GM19099 (cell line): Measurements from ENCODE around the gene NR1H4.

Experiments
- POLR2A ChIP-seq: IDR thresholded peaks from 3 replicates; pipeline ENCODE4 v1.6.1; 2011; ENCODE audit warnings: low read depth; ENCODE audit not compliant: insufficient read length; ENCODE audit errors: extremely low read depth

The NR1H4 gene

DNA sequence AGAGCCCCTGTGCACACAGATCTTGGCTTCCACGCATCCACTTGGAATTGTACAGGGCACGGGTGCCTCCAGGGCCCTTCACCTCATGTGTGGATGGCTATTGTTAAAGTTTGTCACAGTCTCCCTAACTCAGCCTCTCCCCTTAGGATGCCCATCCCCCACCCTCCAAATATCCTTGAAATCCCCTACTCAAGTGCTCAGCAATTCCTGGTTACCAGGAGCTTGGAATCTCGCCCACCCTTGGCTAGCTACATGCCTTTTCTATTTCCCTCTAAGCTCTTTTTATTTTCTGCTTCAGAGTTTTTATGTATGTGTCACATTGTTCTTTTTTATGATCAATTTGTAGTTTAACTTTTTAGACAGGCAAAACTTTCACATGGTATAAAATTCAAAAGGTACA lies 13.0 kb upstream of the NR1H4 start:
- TF ChIP-seq POLR2A = no peak

DNA sequence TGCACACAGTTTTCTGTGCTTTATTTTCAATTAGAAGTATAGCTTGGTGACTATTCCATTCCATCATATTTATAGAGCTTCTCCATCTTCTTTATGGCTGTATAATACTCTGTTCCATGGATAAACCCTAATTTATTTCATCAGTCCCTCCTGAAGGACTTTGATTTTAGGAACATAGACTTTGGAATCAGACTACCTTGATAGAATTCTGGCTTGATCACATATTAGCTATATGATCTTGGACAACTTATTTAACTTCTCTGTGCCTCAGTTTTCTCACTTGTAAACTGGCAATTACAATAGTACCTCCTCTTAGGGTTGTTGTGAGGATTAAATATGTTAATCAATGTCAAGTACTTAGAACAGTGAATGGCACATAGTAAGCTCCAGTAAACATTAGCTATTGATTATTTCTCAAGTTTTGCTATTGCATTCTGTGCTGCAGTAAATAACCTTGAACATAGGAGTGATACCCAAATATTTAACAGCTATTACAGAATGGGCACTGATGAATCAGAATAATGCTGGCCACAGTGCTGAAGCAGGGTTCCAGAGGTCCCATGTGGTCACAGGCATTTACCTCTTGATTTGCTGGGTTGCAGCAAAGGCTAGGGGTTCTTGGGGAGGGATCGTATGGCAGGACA lies 12.2 kb upstream of the NR1H4 start:
- TF ChIP-seq POLR2A = no peak

DNA sequence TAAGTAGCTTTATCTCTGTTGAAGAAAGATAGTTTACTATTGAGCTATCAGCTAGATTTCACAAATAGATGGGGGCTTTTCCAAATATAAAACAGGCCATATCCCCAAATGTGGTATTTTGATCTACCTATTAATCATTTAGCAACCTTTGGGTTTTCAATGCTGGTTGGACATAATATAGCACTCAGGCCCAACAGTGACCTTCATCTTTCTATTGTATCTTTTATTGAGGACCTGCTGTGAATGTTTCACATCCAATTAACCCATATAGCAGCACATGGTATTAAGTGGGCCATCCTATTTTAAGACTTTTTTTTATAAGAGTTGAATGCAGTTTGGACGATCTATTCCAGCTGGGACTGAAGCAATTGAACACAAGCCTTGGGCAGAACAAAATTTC lies 10.0 kb upstream of the NR1H4 start:
- TF ChIP-seq POLR2A = no peak

DNA sequence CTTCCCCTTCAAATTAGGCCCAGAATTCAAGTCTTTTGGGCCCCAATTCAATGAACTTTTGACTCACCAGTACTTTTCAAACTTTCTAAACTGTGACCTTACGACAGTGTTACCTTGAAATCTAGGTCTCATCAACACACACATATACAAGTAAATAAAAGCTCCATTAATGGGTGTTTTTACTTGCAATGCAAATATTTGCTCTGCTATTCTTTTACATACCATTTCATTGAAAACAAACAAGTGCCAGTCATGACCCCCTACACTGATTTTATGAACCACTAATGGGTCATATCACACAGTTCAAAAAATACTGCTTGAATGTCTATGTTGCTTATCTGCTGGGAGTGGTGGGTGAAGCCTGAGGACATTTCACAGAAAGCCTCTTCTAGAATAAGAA lies 9.1 kb upstream of the NR1H4 start:
- TF ChIP-seq POLR2A = no peak

DNA sequence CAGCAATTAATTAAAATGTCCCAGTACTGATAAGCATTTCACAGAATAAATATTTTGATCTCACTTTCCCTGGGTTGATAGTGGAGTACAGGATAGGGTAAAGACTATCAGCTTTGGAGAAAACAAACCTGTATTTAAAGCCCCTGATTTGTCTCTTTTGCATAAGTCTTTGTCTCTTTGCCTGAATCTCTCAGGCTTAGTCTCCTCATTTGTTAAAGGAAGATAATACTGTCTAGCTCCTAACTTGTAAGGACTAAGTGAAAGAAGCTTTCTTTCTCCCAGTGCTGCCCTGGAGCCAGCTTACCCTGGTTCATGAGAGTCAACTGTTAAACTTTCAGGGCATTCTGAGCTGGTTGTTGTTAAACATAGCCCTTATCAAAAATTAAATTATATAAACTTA lies 5.5 kb upstream of the NR1H4 start:
- TF ChIP-seq POLR2A = no peak

DNA sequence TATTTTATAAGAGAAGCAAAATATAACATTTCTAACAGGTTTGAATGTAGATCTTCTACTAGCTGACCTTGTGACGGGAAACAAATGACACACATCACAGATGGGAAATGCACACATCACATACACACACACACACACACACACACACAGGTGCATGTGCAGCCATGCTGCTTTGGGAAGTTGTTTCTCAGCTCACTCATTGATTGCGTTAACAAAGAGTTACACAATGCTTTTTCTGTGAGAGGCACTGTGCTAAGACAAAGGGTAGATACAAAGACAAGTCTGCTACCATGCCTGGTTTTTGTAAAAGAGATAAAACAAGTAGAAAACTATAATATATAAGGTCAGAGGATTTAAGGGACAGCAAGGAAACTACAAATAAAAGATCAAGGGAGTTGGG lies 1.3 kb upstream of the NR1H4 start:
- no peak for TF ChIP-seq POLR2A

DNA sequence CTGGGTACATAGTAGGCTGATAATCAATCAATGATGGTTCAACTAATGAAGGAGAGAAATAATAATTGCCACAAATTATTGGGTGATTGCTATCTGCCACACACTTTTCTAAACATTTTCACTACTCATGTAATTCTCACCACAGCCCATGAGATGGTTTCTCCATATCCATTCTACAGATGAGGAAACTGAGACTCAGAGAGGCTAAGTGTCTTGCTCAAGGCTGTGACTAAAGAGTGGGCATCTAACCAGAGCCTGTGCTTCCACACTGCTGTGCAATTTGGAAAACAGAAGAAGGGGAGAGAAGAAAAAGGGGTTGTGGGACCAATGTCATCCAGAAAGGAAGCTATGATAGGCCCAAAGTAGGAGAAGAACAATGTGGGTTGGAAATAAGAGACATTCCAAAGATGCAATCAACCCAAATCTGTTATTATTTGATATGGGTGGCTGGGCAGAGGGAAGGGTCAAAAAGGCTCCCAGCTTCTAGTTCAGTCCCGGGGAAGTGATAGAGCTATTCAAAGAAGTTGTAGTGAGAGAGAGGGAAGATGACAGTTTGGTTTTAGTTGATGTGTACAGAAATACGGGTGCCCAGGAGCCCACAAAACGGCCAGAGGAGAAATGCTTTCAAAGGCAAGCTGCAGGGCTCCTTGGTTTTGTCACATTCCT lies 483 bp upstream of the NR1H4 start:
- TF ChIP-seq POLR2A = no peak

DNA sequence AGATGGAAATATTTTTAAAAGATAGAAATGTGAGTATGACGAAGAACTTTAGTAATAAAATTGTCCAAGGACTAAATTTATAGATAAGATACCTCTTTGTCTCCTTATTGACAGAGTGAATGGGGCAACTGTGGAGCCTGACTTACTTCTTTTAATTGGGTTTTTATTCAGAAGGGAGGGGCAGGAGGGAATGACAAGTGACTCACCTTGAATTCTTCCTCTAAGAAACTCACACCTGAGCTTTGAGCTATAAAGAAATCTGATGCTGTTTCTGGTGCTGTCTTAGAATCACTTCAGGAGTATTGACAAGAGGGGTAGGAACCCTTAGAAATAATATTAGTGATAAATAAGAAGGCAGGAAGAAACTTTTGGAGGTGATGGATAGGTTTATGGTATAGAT lies 951 bp downstream of the NR1H4 start:
- no peak for TF ChIP-seq POLR2A

DNA sequence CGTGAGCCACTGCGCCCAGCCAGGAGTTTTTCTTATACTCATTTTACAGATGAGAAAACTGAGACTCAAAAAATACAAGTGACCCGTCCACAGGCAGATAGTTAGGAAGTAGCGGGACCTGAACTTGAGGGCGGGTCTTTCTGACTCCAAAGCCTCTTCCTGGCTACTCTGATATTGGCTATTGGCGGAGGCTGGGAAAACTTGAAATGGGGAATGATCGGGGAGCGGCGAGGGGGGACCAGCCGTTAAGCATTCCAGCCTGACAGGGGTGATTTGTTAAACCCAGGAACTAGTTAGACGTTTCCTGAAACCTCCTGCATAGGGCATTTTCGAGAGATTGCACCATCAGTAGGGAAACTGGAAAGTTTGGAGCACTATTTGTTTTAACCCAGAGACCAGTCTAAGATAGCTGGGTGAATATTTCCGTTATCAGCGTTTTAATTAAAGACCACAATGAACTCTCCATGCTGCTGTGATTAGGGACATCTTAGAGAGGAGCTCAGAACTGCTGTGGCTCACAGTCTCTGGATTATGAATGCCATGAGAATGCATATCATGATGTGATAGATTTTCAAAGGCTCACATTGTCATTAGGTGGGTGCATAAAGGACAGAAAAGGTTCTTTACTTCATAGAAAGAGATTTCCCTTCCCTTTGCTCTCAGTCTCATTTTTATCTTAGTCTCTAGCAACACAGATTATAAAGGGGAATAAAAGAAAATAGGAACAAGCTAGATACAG lies 2.5 kb downstream of the NR1H4 start:
- TF ChIP-seq POLR2A = no peak

DNA sequence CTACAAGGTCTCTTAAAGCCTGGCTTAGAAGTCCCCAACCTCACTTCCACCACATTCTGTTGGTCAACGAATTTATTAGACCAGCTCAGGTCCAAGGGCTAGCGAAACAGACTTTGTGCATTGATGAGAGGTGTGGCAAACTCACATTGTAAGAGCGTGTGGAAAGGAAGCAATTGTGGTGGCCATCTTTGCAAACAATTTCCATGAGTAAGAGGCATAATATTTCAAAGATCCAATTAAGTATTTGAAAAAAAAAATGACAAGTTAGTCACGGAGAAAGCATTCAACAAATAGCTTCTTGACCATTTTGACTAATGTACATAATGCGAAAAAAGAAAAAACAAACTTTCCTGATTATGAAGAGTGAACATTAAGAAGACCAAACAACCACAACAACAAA lies 7.4 kb downstream of the NR1H4 start:
- TF ChIP-seq POLR2A = no peak

DNA sequence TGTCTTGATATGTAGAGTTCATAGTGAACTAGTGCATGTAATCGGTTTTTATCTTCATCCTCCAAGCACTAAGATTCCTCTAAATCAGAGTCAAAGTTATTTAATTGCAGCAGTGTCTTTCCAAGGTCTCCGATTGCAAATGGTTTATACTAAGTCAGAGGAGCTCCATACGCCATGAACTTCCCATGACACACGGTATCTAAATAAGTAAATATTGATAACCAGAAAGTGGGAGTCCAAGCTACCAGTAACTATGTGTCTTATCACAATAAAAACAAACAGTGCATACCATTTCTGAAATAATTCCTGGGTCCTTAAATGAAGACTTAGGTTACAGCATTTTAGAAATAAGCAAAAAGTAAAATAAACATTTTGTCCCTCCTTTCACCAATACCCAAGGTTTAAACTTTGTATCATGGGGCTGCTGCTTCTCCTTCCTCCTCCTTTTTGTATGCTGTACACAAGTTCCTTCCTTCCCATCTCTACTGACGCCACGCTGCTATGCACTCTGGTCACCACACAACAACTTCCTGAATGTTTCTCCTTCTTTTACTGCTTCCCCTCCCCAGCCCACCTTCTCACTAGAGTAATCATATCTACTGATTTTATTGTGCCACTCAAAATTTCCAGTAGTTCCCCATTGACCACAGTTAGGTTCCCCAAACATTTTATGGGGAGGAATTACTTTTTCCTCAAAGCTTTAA lies 10.7 kb downstream of the NR1H4 start:
- TF ChIP-seq POLR2A = no peak

DNA sequence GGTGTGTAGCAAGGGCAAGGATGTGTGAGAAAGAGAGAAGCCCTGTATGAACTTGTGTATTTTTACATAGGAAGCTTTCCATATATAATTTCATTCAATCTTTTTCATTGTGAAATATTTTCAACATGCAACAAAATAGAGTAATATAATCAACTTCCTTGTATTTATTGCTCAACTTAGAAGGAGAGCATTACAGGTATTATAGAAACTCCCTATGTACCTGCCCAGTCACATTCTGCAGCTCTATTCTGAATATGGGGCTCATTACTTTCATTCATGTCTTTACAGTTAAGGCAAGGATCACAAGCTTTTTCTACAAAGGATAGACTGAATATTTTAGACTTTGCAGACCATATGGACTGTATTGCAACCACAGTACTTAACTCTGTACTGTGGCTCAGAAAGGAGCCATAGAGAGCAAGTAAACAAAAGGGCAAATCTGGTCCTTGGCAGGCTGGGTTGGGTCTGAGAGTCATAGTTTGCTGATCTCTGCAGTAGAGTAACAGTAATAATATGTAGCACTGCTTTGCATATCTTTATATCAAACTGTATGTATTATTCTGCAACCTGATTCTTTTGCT lies 11.3 kb downstream of the NR1H4 start:
- no peak for TF ChIP-seq POLR2A

DNA sequence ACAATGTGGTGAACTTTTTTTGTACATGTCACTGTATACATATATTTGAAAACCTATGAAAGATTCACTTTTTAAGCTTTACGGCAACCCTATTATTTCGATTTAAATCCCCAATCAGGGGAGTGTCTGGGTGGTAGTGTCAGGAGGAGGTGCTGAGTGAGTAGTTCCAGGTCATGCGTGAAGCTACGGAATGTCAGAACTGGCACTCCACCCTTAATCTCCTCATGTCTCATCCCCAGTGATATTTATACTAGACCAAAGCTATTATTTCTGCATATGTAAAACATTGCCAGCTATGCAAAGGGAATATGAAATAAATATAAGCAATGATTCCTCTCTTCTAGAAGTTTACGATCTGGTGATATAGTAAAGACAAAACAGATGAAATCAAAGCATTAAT lies 12.3 kb downstream of the NR1H4 start:
- no peak for TF ChIP-seq POLR2A

DNA sequence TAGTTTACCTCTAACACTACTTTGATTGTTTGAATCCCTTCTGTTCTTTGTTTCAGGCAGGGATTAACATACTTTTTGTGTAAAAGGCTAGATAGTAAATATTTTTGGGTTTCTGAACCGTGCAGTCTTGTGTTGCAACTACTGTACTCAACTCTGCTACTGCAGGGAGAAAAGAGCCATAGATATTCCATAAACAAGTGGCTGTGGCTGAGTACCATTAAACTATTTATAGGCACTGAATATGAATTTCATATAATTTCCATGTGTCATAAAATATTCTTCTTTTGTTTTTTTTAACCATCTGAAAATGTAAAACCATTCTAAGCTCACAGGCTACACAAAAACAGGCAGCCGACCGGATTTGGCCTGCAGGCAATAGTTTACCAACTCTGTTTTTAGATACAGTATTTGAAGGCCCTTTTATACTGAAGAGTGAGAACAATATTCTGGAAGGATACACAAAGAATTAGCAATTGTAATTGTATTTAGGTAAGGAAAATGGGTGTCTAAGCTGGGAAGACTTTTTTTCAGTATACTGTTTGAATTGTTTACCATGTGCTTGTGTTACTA lies 15.7 kb downstream of the NR1H4 start:
- TF ChIP-seq POLR2A = no peak

DNA sequence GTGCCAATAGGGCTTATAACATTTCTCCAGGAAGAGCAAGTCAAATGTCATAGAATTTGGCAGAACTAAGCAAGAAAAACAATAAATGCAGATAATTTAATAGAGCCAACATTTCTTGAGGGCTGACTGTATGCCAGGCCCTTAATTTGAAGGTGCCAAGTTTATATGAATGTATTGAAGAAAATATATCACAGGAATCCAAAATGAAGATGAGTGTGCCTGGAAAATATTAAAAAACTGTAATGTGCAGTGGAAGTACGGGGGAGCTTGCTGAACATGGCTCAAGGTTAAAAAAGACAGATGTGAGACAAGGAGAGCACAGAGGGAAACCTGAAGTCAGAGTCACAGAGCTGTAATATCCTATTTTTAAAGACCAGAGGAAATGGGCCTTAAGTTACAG lies 16.4 kb downstream of the NR1H4 start:
- TF ChIP-seq POLR2A = no peak
